Measurements from ENCODE around the gene EDNRA.

DNA sequence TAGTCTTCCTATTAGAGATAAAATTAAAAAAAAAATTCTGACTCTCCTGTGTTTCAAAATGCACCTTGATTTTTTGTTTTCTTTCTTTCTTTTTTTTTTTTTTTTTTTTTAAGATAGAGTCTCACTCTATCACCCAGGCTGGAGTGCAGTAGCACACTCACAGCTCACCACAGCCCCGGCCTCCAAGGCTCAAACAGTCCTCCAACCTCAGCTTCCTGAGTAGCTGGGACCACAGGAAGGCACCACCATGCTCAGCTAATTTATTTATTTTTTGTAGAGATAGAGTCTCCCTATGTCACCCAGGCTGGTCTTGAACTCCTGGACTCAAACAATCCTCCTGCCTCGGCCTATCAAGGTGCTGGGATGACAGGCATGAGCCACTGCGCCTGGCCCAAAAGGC lies 95.2 kb downstream of the EDNRA start:
- TF ChIP-seq CTCF (IDR thresholded peaks at IDR 0.05) (no peak), POLR2A (IDR thresholded peaks at IDR 0.05) (no peak)

Data from esophagus squamous epithelium (tissue), 4 donors.